OCI-LY3 (cell line): ENCODE results near the gene CACNA1G.

Source experiments
- H2AFZ ChIP-seq: fragments of 200-600, 300-600 bp; shearing (Covaris generic); 2 replicates; pipeline ENCODE4 v1.6.0; 2014; ENCODE audit warnings: antibody characterized with exemption, low read depth, low read length
- H3K27ac ChIP-seq: fragments of 200-600, 300-600 bp; sonication (generic); 2 replicates; pipeline ENCODE4 v1.5.1; 2014; ENCODE audit warnings: mild to moderate bottlenecking, low read length, moderate library complexity, mixed read lengths
- H3K27me3 ChIP-seq: fragments of 200-600, 300-600 bp; sonication (generic); 2 replicates; pipeline ENCODE4 v1.6.1; 2014; ENCODE audit warnings: low read depth, low read length, mixed read lengths
- H3K36me3 ChIP-seq: fragments of 200-600, 300-600 bp; sonication (generic); replicated peaks from 2 replicates; pipeline ENCODE3; 2014; ENCODE audit warnings: low read depth, low read length, mixed read lengths
- H3K4me1 ChIP-seq: fragments of 300-600, 200-600 bp; sonication (generic); 2 replicates; pipeline ENCODE4 v1.6.1; 2014; ENCODE audit warnings: low read length, mixed read lengths
- H3K4me2 ChIP-seq: fragments of 200-600, 300-600 bp; sonication (generic); 2 replicates; pipeline ENCODE4 v1.6.1; 2014; ENCODE audit warnings: low read length, mixed read lengths
- H3K4me3 ChIP-seq: fragments of 300-600, 200-600 bp; sonication (generic); 2 replicates; pipeline ENCODE4 v1.5.1; 2014; ENCODE audit warnings: antibody characterized with exemption, mild to moderate bottlenecking, low read length, moderate library complexity
- H3K79me2 ChIP-seq: fragments of 300-600, 200-600 bp; shearing (Covaris generic); 2 replicates; pipeline ENCODE4 v1.6.1; 2014; ENCODE audit warnings: mild to moderate bottlenecking, low read length, mixed read lengths
- H3K9ac ChIP-seq: fragments of 300-600, 200-600 bp; shearing (Covaris generic); 2 replicates; pipeline ENCODE4 v1.6.0; 2014; ENCODE audit warnings: mild to moderate bottlenecking, low read length, moderate library complexity
- H3K9me3 ChIP-seq: fragments of 200-600, 300-600 bp; shearing (Covaris generic); 2 replicates; pipeline ENCODE4 v1.6.1; 2014; ENCODE audit warnings: low read length, mixed read lengths; ENCODE audit not compliant: insufficient read depth
- H4K20me1 ChIP-seq: fragments of 200-600, 300-600 bp; sonication (generic); 2 replicates; pipeline ENCODE4 v1.6.1; 2016; ENCODE audit warnings: low read length, mixed read lengths; ENCODE audit not compliant: insufficient read depth
- EZH2phosphoT487 ChIP-seq: fragments of 200-600 bp; shearing (Covaris generic); IDR thresholded peaks from 2 replicates; pipeline ENCODE4 v1.6.1; 2018; ENCODE audit warnings: antibody characterized with exemption, mixed run types, low read depth
- TF ChIP-seq, protein P1 (sequence below): fragments of 200-600, 300-600 bp; sonication (generic); IDR thresholded peaks from 2 replicates; pipeline ENCODE4 v1.5.1; 2014; ENCODE audit warnings: antibody characterized with exemption, low read length, low read depth

Gene CACNA1G

DNA sequence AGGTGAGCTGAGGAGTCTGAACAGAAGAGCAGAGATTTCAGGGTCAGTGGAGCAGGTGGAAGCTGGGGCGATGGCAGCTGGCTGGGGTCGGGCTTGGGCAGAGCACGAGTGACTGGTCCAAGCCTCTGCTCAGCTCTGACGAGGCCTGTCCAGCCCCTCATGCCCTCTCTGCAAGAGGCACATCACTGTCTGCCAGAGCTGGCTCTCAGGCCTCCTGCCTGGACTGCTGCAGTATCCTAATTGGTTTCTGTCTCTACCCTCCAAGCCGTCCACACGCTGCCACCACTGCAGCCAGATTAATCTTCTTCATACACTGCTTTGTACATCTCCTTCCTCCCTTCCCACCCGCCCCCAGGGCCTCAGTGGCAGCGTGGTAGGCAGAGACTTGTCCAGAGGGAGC is 25.4 kb downstream of the CACNA1G start:
- no peak overlapping the region for H3K4me3 ChIP-seq
- no peak for TF ChIP-seq EZH2phosphoT487
- TF ChIP-seq, protein P1, sequence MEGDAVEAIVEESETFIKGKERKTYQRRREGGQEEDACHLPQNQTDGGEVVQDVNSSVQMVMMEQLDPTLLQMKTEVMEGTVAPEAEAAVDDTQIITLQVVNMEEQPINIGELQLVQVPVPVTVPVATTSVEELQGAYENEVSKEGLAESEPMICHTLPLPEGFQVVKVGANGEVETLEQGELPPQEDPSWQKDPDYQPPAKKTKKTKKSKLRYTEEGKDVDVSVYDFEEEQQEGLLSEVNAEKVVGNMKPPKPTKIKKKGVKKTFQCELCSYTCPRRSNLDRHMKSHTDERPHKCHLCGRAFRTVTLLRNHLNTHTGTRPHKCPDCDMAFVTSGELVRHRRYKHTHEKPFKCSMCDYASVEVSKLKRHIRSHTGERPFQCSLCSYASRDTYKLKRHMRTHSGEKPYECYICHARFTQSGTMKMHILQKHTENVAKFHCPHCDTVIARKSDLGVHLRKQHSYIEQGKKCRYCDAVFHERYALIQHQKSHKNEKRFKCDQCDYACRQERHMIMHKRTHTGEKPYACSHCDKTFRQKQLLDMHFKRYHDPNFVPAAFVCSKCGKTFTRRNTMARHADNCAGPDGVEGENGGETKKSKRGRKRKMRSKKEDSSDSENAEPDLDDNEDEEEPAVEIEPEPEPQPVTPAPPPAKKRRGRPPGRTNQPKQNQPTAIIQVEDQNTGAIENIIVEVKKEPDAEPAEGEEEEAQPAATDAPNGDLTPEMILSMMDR = no peak
- no peaks in the 10 kb centered on the region for H4K20me1 ChIP-seq
- H3K4me2 ChIP-seq = no peak overlapping the region
- no peak overlapping the region for H3K9ac ChIP-seq
- H3K27me3 ChIP-seq = peaks cover 46% of the 10 kb centered on the region
- H3K79me2 ChIP-seq = no peaks in the 10 kb centered on the region
- H3K4me1 ChIP-seq = no peaks in the 10 kb centered on the region
- no peak overlapping the region for H3K27ac ChIP-seq
- no peak overlapping the region for H2AFZ ChIP-seq
- H3K36me3 ChIP-seq = no peaks in the 10 kb centered on the region
- no peaks in the 10 kb centered on the region for H3K9me3 ChIP-seq

DNA sequence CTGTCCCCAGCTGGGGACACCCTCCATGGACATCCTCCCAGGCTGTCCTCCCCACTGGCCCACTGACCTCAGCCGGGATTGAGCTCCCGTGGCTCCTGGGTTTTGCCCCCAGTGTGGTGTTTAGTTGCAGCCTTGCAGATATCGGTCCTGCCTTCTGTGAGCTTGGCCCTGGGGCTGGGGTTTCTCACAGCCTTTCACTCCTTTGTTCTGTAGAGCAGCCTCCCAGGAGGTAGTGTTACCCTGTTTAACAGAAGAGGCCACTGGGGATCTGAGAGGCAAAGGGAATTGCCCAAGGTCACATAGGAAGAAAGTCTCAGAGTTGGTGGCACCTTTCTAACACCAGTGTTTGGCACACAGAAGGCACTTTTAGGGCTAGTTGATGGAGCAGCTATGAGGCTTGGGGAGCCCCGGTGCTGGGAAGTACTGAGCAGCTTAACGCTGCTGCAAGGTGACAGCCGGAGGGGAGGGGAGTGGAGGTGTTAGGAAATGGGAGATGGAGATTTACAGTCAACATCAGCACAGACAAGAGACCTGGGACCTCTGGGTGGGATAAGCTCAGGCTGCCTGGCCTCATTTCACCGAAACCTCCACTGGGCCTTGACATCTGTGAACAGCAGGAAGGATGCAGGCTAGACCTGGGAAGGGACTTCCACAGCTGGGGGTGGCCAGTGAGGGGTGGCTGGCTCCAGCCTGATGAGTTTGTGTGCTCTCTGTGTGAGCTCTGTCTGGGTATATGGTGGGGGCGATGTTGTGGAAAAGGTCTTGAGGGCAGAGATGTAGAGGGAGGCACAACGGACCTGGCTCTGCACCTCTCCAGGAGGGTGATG is 26.1 kb downstream of the CACNA1G start:
- Histone ChIP-seq H3K27me3 (peaks cover 46% of the 10 kb centered on the region), H3K36me3 (no peaks in the 10 kb centered on the region), H3K79me2 (no peaks in the 10 kb centered on the region), H4K20me1 (no peaks in the 10 kb centered on the region), H3K9ac (no peak overlapping the region), H3K9me3 (no peaks in the 10 kb centered on the region), H3K4me3 (no peak overlapping the region), H3K27ac (no peak overlapping the region), H3K4me1 (no peaks in the 10 kb centered on the region), H3K4me2 (no peak overlapping the region), H2AFZ (no peak overlapping the region)
- no peak for TF ChIP-seq EZH2phosphoT487
- TF ChIP-seq, protein P1 = no peak

DNA sequence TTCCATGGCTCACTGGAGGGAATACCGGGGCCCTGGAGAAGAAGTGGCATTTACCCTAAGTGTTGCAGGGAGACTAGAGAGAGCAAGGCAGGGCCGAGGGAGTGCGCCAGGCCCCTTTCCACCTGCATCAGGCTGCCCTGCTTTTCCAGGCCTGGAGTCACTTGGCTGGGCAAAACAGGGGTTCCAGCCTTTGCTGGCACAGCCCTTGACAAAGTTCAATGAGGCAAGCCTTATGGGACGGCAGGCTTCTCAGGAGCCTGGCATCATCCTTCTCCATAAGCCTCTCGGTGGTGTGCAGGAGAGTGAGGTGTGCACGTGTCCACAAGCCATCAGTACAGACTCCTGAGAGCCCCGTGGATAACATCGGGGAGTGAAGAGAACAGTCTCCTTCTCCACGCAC is 27.1 kb downstream of the CACNA1G start:
- Histone ChIP-seq H3K79me2 (no peaks in the 10 kb centered on the region), H3K9ac (no peak overlapping the region), H3K9me3 (no peaks in the 10 kb centered on the region), H3K27me3 (peaks cover 38% of the 10 kb centered on the region), H3K27ac (no peak overlapping the region), H3K4me2 (no peak overlapping the region), H4K20me1 (no peaks in the 10 kb centered on the region), H2AFZ (no peak overlapping the region), H3K4me1 (no peaks in the 10 kb centered on the region), H3K36me3 (no peaks in the 10 kb centered on the region), H3K4me3 (no peak overlapping the region)
- no peak for TF ChIP-seq EZH2phosphoT487
- TF ChIP-seq, protein P1 = no peak

DNA sequence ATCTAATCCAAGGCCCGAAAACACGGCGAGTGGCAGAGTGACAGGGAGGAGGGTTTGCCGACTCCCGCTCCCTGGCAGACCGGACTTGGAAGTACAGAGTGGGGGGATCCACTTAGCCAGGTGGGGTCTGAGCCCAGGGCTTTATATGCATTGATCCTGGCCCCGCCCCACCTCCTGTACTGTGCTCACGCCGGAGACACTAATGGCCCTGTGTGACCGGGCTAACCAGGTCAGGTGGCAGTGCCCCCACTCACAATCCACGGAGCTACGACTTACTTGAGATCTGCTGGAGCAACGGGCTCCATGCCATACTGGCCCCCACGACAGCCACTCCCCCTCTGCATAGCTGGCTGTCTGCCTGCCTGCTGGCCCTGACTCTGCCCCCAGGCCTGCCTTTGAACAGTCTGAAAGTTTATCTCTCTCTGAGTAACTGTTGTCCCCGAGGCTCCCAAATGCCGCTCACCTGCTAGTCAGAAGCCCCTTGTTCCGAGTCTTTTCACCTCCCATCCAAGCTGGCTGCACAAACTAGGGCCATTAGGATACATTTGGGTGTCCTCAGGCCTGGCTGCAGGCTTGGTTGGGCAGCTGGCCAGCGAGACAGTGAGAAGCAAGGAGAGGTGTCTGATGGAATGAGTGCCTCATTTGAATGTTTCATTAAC is 28.0 kb downstream of the CACNA1G start:
- no peak overlapping the region for H3K27ac ChIP-seq
- peaks cover 33% of the 10 kb centered on the region for H3K27me3 ChIP-seq
- H3K4me3 ChIP-seq = no peak overlapping the region
- TF ChIP-seq, protein P1 = no peak
- no peak for TF ChIP-seq EZH2phosphoT487
- no peaks in the 10 kb centered on the region for H3K9me3 ChIP-seq
- no peak overlapping the region for H3K9ac ChIP-seq
- H3K36me3 ChIP-seq = no peaks in the 10 kb centered on the region
- H2AFZ ChIP-seq = no peak overlapping the region
- H4K20me1 ChIP-seq = no peaks in the 10 kb centered on the region
- no peaks in the 10 kb centered on the region for H3K4me1 ChIP-seq
- no peaks in the 10 kb centered on the region for H3K79me2 ChIP-seq
- H3K4me2 ChIP-seq = no peak overlapping the region
